Measurements from ENCODE around the gene ASXL2.

ASXL2 gene

GRCh38 chr2:25699216-25699615 is 179.1 kb downstream of the ASXL2 start:
- no peak for DNase-seq (ENCODE audit: low read depth)
- TF ChIP-seq, protein P1, sequence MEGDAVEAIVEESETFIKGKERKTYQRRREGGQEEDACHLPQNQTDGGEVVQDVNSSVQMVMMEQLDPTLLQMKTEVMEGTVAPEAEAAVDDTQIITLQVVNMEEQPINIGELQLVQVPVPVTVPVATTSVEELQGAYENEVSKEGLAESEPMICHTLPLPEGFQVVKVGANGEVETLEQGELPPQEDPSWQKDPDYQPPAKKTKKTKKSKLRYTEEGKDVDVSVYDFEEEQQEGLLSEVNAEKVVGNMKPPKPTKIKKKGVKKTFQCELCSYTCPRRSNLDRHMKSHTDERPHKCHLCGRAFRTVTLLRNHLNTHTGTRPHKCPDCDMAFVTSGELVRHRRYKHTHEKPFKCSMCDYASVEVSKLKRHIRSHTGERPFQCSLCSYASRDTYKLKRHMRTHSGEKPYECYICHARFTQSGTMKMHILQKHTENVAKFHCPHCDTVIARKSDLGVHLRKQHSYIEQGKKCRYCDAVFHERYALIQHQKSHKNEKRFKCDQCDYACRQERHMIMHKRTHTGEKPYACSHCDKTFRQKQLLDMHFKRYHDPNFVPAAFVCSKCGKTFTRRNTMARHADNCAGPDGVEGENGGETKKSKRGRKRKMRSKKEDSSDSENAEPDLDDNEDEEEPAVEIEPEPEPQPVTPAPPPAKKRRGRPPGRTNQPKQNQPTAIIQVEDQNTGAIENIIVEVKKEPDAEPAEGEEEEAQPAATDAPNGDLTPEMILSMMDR (conservative IDR thresholded peaks at IDR 0.05; ENCODE audit: low read depth, low read length), result no peak
- no peak overlapping the region for H3K4me3 ChIP-seq (ENCODE audit: low read length)

DNA sequence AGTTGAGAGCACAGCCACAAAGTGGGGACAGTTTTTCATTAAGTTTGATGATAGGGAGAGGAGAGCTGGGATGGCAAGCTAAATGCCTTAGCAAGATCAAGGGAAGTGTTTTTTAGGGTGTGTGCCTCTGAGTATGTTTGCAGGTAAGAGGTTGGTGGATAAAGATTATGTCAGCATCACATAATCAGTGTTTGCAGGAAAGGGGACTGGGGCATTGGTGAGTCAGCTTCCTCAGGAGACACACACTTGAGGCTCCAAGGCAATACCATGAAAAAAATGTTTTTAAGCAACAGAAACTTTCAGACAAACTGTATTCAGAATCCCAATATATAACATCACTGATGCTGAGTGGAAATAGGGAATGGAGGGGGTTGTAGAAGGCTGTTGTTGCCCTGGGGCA is 179.5 kb downstream of the ASXL2 start:
- TF ChIP-seq, protein P1 (conservative IDR thresholded peaks at IDR 0.05; ENCODE audit: low read depth, low read length), result no peak
- DNase-seq (ENCODE audit: low read depth), result no peak
- no peak overlapping the region for H3K4me3 ChIP-seq (ENCODE audit: low read length)

- DNase-seq (ENCODE audit: low read depth), result no peak
- TF ChIP-seq, protein P1 (conservative IDR thresholded peaks at IDR 0.05; ENCODE audit: low read depth, low read length), result no peak
- no peak overlapping the region for H3K4me3 ChIP-seq (ENCODE audit: low read length)
Observed at GRCh38 chr2:25697559-25698341, 180.5 kb downstream of the ASXL2 start.

DNA sequence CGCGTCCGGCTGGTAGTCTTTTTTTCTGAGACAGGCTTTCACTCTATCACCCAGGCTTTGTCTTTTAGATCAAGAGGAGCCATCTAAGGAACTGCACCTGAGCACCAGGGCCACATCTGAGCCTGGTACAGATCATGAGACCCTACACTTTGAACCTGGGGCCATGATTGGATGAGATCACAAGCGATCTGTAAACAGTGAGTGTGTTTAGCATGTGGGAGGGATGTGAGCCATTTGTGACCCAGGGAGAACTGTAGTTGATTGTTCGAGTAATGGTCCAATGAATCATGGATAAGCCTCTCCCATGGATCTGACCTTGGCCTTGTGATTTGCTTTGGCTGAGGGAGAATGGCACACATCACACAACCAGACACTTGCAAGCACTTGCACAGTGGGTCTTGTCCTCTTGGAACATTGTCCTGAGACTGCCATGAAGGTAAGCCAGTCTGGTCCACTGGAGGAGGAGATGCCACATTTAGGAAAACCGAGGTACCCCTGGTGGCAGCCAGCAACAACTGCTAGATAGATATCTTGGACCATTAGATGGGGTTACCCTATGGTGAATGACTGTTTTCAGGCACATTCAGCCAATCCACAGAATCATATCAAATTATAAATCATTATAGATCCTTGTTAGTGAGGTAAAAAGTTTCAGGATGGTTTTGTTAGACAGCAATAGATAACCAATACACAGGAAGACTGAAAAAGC is 185.4 kb downstream of the ASXL2 start:
- no peak for DNase-seq (ENCODE audit: low read depth)
- no peak overlapping the region for H3K4me3 ChIP-seq (ENCODE audit: low read length)
- TF ChIP-seq, protein P1 (conservative IDR thresholded peaks at IDR 0.05; ENCODE audit: low read depth, low read length), result no peak

- no peak for DNase-seq (ENCODE audit: low read depth)
- no peak overlapping the region for H3K4me3 ChIP-seq (ENCODE audit: low read length)
- TF ChIP-seq, protein P1 (conservative IDR thresholded peaks at IDR 0.05; ENCODE audit: low read depth, low read length), result no peak
Observed at GRCh38 chr2:25692143-25692542, 186.1 kb downstream of the ASXL2 start.

DNA sequence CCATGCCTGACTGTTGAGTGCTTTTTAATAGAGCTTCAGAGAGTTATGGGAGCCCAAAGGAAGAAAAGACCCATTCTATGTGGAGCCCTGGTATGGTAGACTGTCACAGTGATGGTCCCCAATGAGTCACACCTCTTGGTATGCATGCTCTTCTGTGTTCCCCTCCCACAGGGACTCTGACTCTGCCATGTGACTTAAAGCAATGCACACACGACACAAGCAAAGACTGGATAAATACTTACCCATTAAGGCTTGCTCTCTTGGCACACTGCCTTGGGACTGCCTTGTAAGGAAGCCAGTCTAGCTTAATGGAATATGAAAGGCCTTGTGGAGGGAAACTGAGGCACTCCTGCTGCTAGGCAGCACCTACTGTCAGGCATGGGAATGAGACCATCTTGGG is 188.2 kb downstream of the ASXL2 start:
- DNase-seq (ENCODE audit: low read depth), result peak; percentile 49
- no peak overlapping the region for H3K4me3 ChIP-seq (ENCODE audit: low read length)
- TF ChIP-seq, protein P1 (conservative IDR thresholded peaks at IDR 0.05; ENCODE audit: low read depth, low read length), result no peak

GRCh38 chr2:25688236-25688635 is 190.1 kb downstream of the ASXL2 start:
- TF ChIP-seq, protein P1 (conservative IDR thresholded peaks at IDR 0.05; ENCODE audit: low read depth, low read length), result no peak
- H3K4me3 ChIP-seq (ENCODE audit: low read length), result no peak overlapping the region
- no peak for DNase-seq (ENCODE audit: low read depth)

Measured in retinal pigment epithelial cell (primary cell).